NT2/D1 (cell line): Measurements from ENCODE around the gene NDUFB2.

Source experiments
- YY1 ChIP-seq: IDR thresholded peaks from 2 replicates; pipeline ENCODE4 v1.6.1; 2011; ENCODE audit not compliant: insufficient read length, insufficient read depth
- ZNF274 ChIP-seq: IDR thresholded peaks from 2 replicates; pipeline ENCODE4 v1.6.1; 2011; ENCODE audit warnings: mild to moderate bottlenecking, low read depth, low read length

- no peak for TF ChIP-seq YY1
- no peak for TF ChIP-seq ZNF274
Measured at GRCh38 chr7:140669352-140669751, 27.2 kb upstream of the NDUFB2 start.
